ENCODE results near the gene METTL1. TPM values are rescaled to one million over a fixed set of nuclear protein-coding genes. Genes with fewer than 3 reads are reported as not detected.

Gene METTL1
- total and polyA plus RNA-seq, 7 donors, result 3.8 to 16.7 (median 9.3) TPM

GRCh38 chr12:57780284-57780897, 8.5 kb upstream of the METTL1 start:
- peaks cover 0 to 16% (median 0%) of the 10 kb centered on the region in 4 donors for H3K36me3 ChIP-seq
- peaks cover 0 to 19% (median 14%) of the 10 kb centered on the region in 4 donors for H3K4me1 ChIP-seq
- no peak overlapping the region for H3K27ac ChIP-seq
- DNase-seq, result no peak
- no peaks in the 10 kb centered on the region for H3K27me3 ChIP-seq
- no peaks in the 10 kb centered on the region for H3K9me3 ChIP-seq
- H3K4me3 ChIP-seq, result no peak overlapping the region
- intact Hi-C loops (cut with DNase I), result loop anchor here (10.0 kb wide), 1 partner anchor 54 kb away; no protein-coding TSS in a partner anchor
- TF ChIP-seq POLR2A (IDR thresholded peaks at IDR 0.05), result no peak
- no peak for TF ChIP-seq EP300 (IDR thresholded peaks at IDR 0.05)
- TF ChIP-seq POLR2AphosphoS5 (IDR thresholded peaks at IDR 0.05), result no peak
- TF ChIP-seq CTCF (IDR thresholded peaks at IDR 0.05), result no peak
- 89 to 91% methylated on average over 4 of the region's 4 CpGs for WGBS, 2 donors

GRCh38 chr12:57779736-57780135, 7.8 kb upstream of the METTL1 start:
- intact Hi-C loops (cut with DNase I), result loop anchor here (10.0 kb wide), 1 partner anchor 55 kb away; no protein-coding TSS in a partner anchor
- Histone ChIP-seq H3K36me3 (peaks cover 0 to 17% (median 0%) of the 10 kb centered on the region in 4 donors), H3K4me1 (peaks cover 0 to 19% (median 14%) of the 10 kb centered on the region in 4 donors), H3K9me3 (no peaks in the 10 kb centered on the region), H3K4me3 (no peak overlapping the region), H3K27me3 (no peaks in the 10 kb centered on the region), H3K27ac (no peak overlapping the region)
- DNase-seq, result no peak
- no peak for TF ChIP-seq CTCF (IDR thresholded peaks at IDR 0.05)
- no peak for TF ChIP-seq POLR2AphosphoS5 (IDR thresholded peaks at IDR 0.05)
- no peak for TF ChIP-seq EP300 (IDR thresholded peaks at IDR 0.05)
- no peak for TF ChIP-seq POLR2A (IDR thresholded peaks at IDR 0.05)
- WGBS, 2 donors, result 70 to 79% methylated on average over 1 of the region's 1 CpG

- Histone ChIP-seq H3K36me3 (peaks cover 0 to 12% (median 0%) of the 10 kb centered on the region in 4 donors), H3K9me3 (no peaks in the 10 kb centered on the region), H3K4me1 (peaks cover 0 to 14% (median 11%) of the 10 kb centered on the region in 4 donors), H3K27ac (no peak overlapping the region), H3K27me3 (no peaks in the 10 kb centered on the region), H3K4me3 (no peak overlapping the region)
- TF ChIP-seq EP300 (IDR thresholded peaks at IDR 0.05) (no peak), POLR2A (IDR thresholded peaks at IDR 0.05) (no peak), POLR2AphosphoS5 (IDR thresholded peaks at IDR 0.05) (no peak), CTCF (IDR thresholded peaks at IDR 0.05) (no peak)
- intact Hi-C loops (cut with DNase I), result no loop called here
- 94% methylated on average over 7 of the region's 7 CpGs for WGBS, 2 donors
- no peak for DNase-seq
Measured at GRCh38 chr12:57777911-57778310, 6.0 kb upstream of the METTL1 start.

GRCh38 chr12:57777367-57777766, 5.5 kb upstream of the METTL1 start:
- DNase-seq, result no peak
- Histone ChIP-seq H3K27ac (no peak overlapping the region), H3K4me1 (peaks cover 0 to 14% (median 10%) of the 10 kb centered on the region in 4 donors), H3K27me3 (no peaks in the 10 kb centered on the region), H3K36me3 (peaks cover 0 to 12% (median 0%) of the 10 kb centered on the region in 4 donors), H3K4me3 (no peak overlapping the region), H3K9me3 (no peaks in the 10 kb centered on the region)
- WGBS, 2 donors, result 93 to 94% methylated on average over 7 of the region's 7 CpGs
- TF ChIP-seq EP300 (IDR thresholded peaks at IDR 0.05), result no peak
- intact Hi-C loops (cut with DNase I), result no loop called here

- Histone ChIP-seq H3K9me3 (no peaks in the 10 kb centered on the region), H3K36me3 (peaks cover 0 to 12% (median 0%) of the 10 kb centered on the region in 4 donors), H3K4me3 (no peak overlapping the region), H3K27ac (no peak overlapping the region), H3K27me3 (no peaks in the 10 kb centered on the region), H3K4me1 (peaks cover 0 to 15% (median 13%) of the 10 kb centered on the region in 4 donors)
- DNase-seq, result no peak
- TF ChIP-seq POLR2AphosphoS5 (IDR thresholded peaks at IDR 0.05), result no peak
- no peak for TF ChIP-seq EP300 (IDR thresholded peaks at IDR 0.05)
- no peak for TF ChIP-seq POLR2A (IDR thresholded peaks at IDR 0.05)
- TF ChIP-seq CTCF (IDR thresholded peaks at IDR 0.05), result no peak
- 89 to 94% methylated on average over 2 of the region's 2 CpGs for WGBS, 2 donors
- intact Hi-C loops (cut with DNase I), result no loop called here
Measured at GRCh38 chr12:57776247-57776587, 4.3 kb upstream of the METTL1 start.

Data from sigmoid colon (tissue), 7 donors.